Neuronal stem cell (in vitro differentiated cells): ENCODE measurements around the gene MAD1L1.

Source experiments
- DNase-seq: peaks from one replicate; pipeline ENCODE4 v3.0.0-alpha.2; 2013; ENCODE audit warnings: low spot score
- H2AFZ ChIP-seq: one replicate; pipeline ENCODE4 v1.6.1; 2013; ENCODE audit warnings: mild to moderate bottlenecking, low read length, inconsistent platforms
- H2AK5ac ChIP-seq: 2 replicates; pipeline ENCODE4 v1.6.1; 2013; ENCODE audit warnings: low read depth, mild to moderate bottlenecking, inconsistent platforms, low read length, moderate library complexity, mixed read lengths
- H2BK120ac ChIP-seq: 2 replicates; pipeline ENCODE4 v1.6.1; 2013; ENCODE audit warnings: low read depth, mild to moderate bottlenecking, inconsistent platforms, low read length, moderate library complexity, mixed read lengths
- H2BK12ac ChIP-seq: one replicate; pipeline ENCODE4 v1.6.1; 2013; ENCODE audit warnings: low read length, inconsistent platforms
- H2BK15ac ChIP-seq: 2 replicates; pipeline ENCODE4 v1.6.1; 2013; ENCODE audit warnings: mild to moderate bottlenecking, low read length, inconsistent platforms, mixed read lengths
- H2BK5ac ChIP-seq: one replicate; pipeline ENCODE4 v1.6.1; 2013; ENCODE audit warnings: inconsistent platforms, mild to moderate bottlenecking, low read length, moderate library complexity
- H3K14ac ChIP-seq: one replicate; pipeline ENCODE4 v1.6.1; 2013; ENCODE audit warnings: low read length, inconsistent platforms
- H3K18ac ChIP-seq: 2 replicates; pipeline ENCODE4 v1.6.1; 2013; ENCODE audit warnings: low read length, inconsistent platforms
- H3K23ac ChIP-seq: 2 replicates; pipeline ENCODE4 v1.6.1; 2013; ENCODE audit warnings: low read depth, mild to moderate bottlenecking, mixed read lengths, low read length, inconsistent platforms; ENCODE audit not compliant: poor library complexity
- H3K27ac ChIP-seq: replicated peaks from 3 replicates; pipeline ENCODE4 v1.5.1; 2013; ENCODE audit warnings: low read length, inconsistent platforms
- H3K27me3 ChIP-seq, 3 experiments: 2 replicates each; pipeline ENCODE4 v1.6.1; 2013; ENCODE audit warnings: low read length in 3 of 3, mild to moderate bottlenecking in 2 of 3, inconsistent platforms in 1 of 3, low read depth in 1 of 3, mixed read lengths in 1 of 3, moderate library complexity in 1 of 3; ENCODE audit not compliant: control insufficient read depth in 3 of 3, insufficient read depth in 3 of 3
- H3K36me3 ChIP-seq, 2 donors: replicated peaks in 1 of 2; 2 replicates each; pipeline ENCODE4 v1.6.1; 2013; ENCODE audit warnings: low read length in 2 of 2; ENCODE audit not compliant: control insufficient read depth in 2 of 2, insufficient read depth in 2 of 2
- H3K4ac ChIP-seq: 2 replicates; pipeline ENCODE4 v1.6.1; 2013; ENCODE audit warnings: inconsistent platforms, mild to moderate bottlenecking, low read length, moderate library complexity
- H3K4me1 ChIP-seq, 2 donors: 1 replicate in 1 of 2; 2 replicates in 1 of 2; pipeline ENCODE4 v1.6.1; 2013; ENCODE audit warnings: low read length in 2 of 2, low read depth in 1 of 2; ENCODE audit not compliant: control insufficient read depth in 2 of 2, insufficient read depth in 1 of 2
- H3K4me2 ChIP-seq: one replicate; pipeline ENCODE4 v1.6.1; 2013; ENCODE audit warnings: mild to moderate bottlenecking, low read length, inconsistent platforms; ENCODE audit not compliant: insufficient read depth, poor library complexity, severe bottlenecking
- H3K4me3 ChIP-seq, 2 donors: 2 replicates each; pipeline ENCODE4 v1.5.1; 2013; ENCODE audit warnings: low read length in 2 of 2, mild to moderate bottlenecking in 2 of 2, inconsistent platforms in 1 of 2, moderate library complexity in 1 of 2
- H3K79me1 ChIP-seq: one replicate; pipeline ENCODE4 v1.6.1; 2013; ENCODE audit warnings: low read depth, mild to moderate bottlenecking, inconsistent platforms, low read length, moderate library complexity
- H3K9ac ChIP-seq: one replicate; pipeline ENCODE4 v1.6.1; 2013; ENCODE audit warnings: mild to moderate bottlenecking, low read depth, low read length, inconsistent platforms; ENCODE audit not compliant: poor library complexity
- H3K9me3 ChIP-seq, 2 donors: replicated peaks in 1 of 2; 2 replicates each; pipeline versions ENCODE3 to v1.6.1; 2013; ENCODE audit warnings: low read length in 2 of 2, mild to moderate bottlenecking in 2 of 2, inconsistent platforms in 1 of 2, low read depth in 1 of 2, mixed read lengths in 1 of 2, moderate library complexity in 1 of 2; ENCODE audit not compliant: control insufficient read depth in 2 of 2, insufficient read depth in 1 of 2
- H4K8ac ChIP-seq: one replicate; pipeline ENCODE4 v1.6.1; 2013; ENCODE audit warnings: low read depth, mild to moderate bottlenecking, inconsistent platforms, low read length, moderate library complexity
- H4K91ac ChIP-seq: one replicate; pipeline ENCODE4 v1.6.1; 2013; ENCODE audit warnings: low read length, low read depth, mild to moderate bottlenecking, inconsistent platforms; ENCODE audit not compliant: poor library complexity
- WGBS, 2 donors: extraction: QIAGEN DNeasy Blood & Tissue Kit; methylation state at CpG; one replicate each; pipeline ENCODE4 v1.1.7; 2013; ENCODE audit warnings: missing lambda C conversion rate in 2 of 2, mixed read lengths in 1 of 2; ENCODE audit not compliant: insufficient read length in 2 of 2, insufficient replicate concordance in 1 of 2; ENCODE audit errors: extremely low coverage in 2 of 2; 5-methylcytosine and 5-hydroxymethylcytosine counted together

Gene MAD1L1

GRCh38 chr7:1994931-1995330 is 237.8 kb downstream of the MAD1L1 start:
- H3K27ac ChIP-seq: no peak overlapping the region
- H3K4me1 ChIP-seq: peaks cover 0 to 4% of the 10 kb centered on the region in 2 donors
- H4K8ac ChIP-seq: no peak overlapping the region
- peak overlapping the region; percentile 33 for H3K18ac ChIP-seq
- H3K36me3 ChIP-seq: no peaks in the 10 kb centered on the region
- peaks cover 6% of the 10 kb centered on the region for H3K79me1 ChIP-seq
- no peak overlapping the region for H3K4ac ChIP-seq
- H3K27me3 ChIP-seq: no peaks in the 10 kb centered on the region
- no peak overlapping the region for H2AK5ac ChIP-seq
- no peak overlapping the region for H2BK15ac ChIP-seq
- H2BK12ac ChIP-seq: no peak overlapping the region
- H4K91ac ChIP-seq: no peak overlapping the region
- no peak for DNase-seq
- no CpG with 5 or more reads among the region's 13 CpGs for WGBS, 2 donors
- H2BK120ac ChIP-seq: no peak overlapping the region
- H3K4me3 ChIP-seq: no peak overlapping the region
- no peak overlapping the region for H3K23ac ChIP-seq
- no peak overlapping the region for H2BK5ac ChIP-seq
- H3K9ac ChIP-seq: no peak overlapping the region
- no peak overlapping the region for H3K4me2 ChIP-seq
- no peak overlapping the region for H2AFZ ChIP-seq
- H3K14ac ChIP-seq: no peak overlapping the region
- no peaks in the 10 kb centered on the region for H3K9me3 ChIP-seq

- no peaks in the 10 kb centered on the region for H3K9me3 ChIP-seq
- peak overlapping the region; percentile 48 for H4K8ac ChIP-seq
- WGBS, 2 donors: no CpG with 5 or more reads among the region's 27 CpGs
- H3K79me1 ChIP-seq: peaks cover 9% of the 10 kb centered on the region
- no peaks in the 10 kb centered on the region for H3K27me3 ChIP-seq
- no peak overlapping the region for H2BK15ac ChIP-seq
- H3K4ac ChIP-seq: no peak overlapping the region
- H2BK120ac ChIP-seq: no peak overlapping the region
- no peak overlapping the region for H2AFZ ChIP-seq
- no peak overlapping the region for H3K4me3 ChIP-seq
- DNase-seq: no peak
- H3K27ac ChIP-seq: no peak overlapping the region
- H2BK12ac ChIP-seq: no peak overlapping the region
- H3K23ac ChIP-seq: peak overlapping the region; percentile 68
- no peaks in the 10 kb centered on the region for H3K36me3 ChIP-seq
- H2BK5ac ChIP-seq: no peak overlapping the region
- no peak overlapping the region for H3K4me2 ChIP-seq
- H2AK5ac ChIP-seq: peak overlapping the region; percentile 37
- H3K14ac ChIP-seq: no peak overlapping the region
- H3K18ac ChIP-seq: peak overlapping the region; percentile 48
- H3K4me1 ChIP-seq: peaks cover 0 to 4% of the 10 kb centered on the region in 2 donors
- peak overlapping the region; percentile 64 for H3K9ac ChIP-seq
- no peak overlapping the region for H4K91ac ChIP-seq
Measured at GRCh38 chr7:1993776-1994740, 238.7 kb downstream of the MAD1L1 start.

- Histone ChIP-seq H3K4ac (no peak overlapping the region), H2BK120ac (no peak overlapping the region), H3K4me2 (no peak overlapping the region), H3K27me3 (no peaks in the 10 kb centered on the region), H2BK15ac (no peak overlapping the region), H3K4me1 (peaks cover 0 to 4% of the 10 kb centered on the region in 2 donors), H3K18ac (no peak overlapping the region), H2BK12ac (no peak overlapping the region), H3K36me3 (no peaks in the 10 kb centered on the region), H3K4me3 (no peak overlapping the region), H4K91ac (no peak overlapping the region), H3K14ac (no peak overlapping the region), H3K9ac (no peak overlapping the region), H2AK5ac (no peak overlapping the region), H4K8ac (no peak overlapping the region), H2BK5ac (no peak overlapping the region), H3K9me3 (no peaks in the 10 kb centered on the region), H2AFZ (no peak overlapping the region), H3K27ac (no peak overlapping the region), H3K23ac (no peak overlapping the region), H3K79me1 (peaks cover 9% of the 10 kb centered on the region)
- DNase-seq: no peak
- no CpG with 5 or more reads among the region's 13 CpGs for WGBS, 2 donors
Measured at GRCh38 chr7:1993031-1993695, 239.6 kb downstream of the MAD1L1 start.

- Histone ChIP-seq H4K91ac (no peak overlapping the region), H4K8ac (no peak overlapping the region), H2AFZ (no peak overlapping the region), H3K36me3 (no peaks in the 10 kb centered on the region), H3K27me3 (no peaks in the 10 kb centered on the region), H3K23ac (no peak overlapping the region), H3K18ac (peak overlapping the region; percentile 35), H3K79me1 (peaks cover 9% of the 10 kb centered on the region), H2BK120ac (no peak overlapping the region), H3K27ac (no peak overlapping the region), H3K4me1 (peaks cover 0 to 4% of the 10 kb centered on the region in 2 donors), H3K9ac (no peak overlapping the region), H3K4ac (no peak overlapping the region), H3K14ac (no peak overlapping the region), H3K4me2 (no peak overlapping the region), H2BK5ac (no peak overlapping the region), H2AK5ac (no peak overlapping the region), H3K9me3 (no peaks in the 10 kb centered on the region), H2BK12ac (no peak overlapping the region), H2BK15ac (no peak overlapping the region), H3K4me3 (no peak overlapping the region)
- DNase-seq: no peak
- WGBS, 2 donors: no CpG with 5 or more reads among the region's 6 CpGs
Measured at GRCh38 chr7:1992554-1992953, 240.2 kb downstream of the MAD1L1 start.
